Retina (tissue), 1 donor: ENCODE measurements around the gene NR1I3.

Experiments
- DNase-seq: peaks from one replicate; pipeline ENCODE4 v3.0.0-alpha.2; 2016

The NR1I3 gene

DNA sequence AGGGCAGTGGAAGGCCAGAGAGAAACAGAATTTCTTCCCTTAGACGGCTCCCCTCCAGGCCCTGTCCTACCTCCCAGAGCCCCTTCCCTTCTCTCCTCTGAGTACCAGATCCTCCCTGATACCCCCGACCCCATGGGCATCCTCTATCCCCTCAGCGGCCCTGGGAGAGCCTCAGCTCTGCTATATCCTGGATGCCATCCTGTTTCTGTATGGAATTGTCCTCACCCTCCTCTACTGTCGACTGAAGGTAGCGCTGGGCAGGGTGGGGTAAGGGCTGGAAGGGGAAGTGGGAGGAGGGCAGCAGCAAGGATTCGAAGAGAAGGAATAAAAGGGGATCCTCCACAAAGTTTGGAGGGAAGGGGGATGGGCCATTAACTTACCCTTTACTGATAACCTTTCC, 20.2 kb downstream of the NR1I3 start:
- DNase-seq = no peak

DNA sequence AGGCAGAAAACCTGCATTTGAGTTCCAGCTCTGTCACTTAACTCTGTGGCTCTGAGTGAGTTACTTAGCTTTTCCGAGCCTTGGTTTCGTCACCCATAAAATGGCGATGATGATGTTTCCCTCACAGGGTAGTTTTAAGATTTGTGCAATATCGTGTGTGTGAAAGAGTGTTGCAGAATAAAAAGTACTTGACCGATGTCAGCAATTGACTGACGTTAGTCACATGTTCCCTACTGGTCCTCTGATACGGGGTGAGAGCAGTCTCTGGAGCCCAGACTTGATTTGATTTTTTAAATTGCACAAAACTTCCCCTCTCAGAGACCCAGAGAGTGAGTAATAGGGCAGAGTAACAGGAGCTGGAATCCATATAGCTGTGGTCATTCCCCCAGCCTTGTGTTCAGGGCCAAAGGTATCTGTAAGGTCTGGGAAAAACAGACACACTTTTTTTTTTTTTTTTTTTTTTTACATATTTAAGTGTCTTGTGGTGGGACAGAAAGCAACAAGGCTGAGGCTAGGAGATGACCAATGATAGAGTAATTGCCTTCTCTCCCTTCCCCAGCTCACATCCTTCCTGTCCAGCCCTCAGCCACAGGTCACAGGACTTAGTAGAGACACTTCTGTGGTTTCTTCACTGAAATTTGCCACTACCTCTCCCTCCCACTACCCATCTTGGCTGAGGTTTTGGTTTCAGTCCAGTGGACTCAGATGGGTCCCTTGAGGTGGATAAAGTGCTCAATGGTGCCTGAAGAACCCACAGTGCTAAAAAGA, 20.9 kb downstream of the NR1I3 start:
- DNase-seq = no peak

DNA sequence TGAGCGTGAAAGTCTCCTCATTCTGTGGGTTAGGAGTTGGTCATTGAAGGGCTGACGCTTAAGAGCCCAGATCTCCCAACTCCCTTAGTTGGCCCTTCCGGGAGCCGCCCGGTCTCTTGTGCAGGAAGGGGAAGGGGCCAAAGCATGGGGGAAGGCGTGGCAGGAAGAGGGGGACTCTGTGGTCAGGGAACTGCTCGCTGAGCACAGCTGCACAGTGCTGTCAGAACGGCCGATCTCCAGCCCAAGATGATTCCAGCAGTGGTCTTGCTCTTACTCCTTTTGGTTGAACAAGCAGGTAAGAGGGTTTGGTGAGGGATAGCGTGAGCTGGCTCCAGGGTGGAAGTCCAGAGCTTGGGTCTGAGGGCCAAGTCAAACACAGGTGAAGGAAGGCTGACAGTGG, 22.9 kb downstream of the NR1I3 start, which contains the start of gene FCER1G:
FCER1G (plus strand) TSS at position 220 of the 400 bp plus-strand sequence; CDS start at position 247, 27 bp downstream.
- no peak for DNase-seq

DNA sequence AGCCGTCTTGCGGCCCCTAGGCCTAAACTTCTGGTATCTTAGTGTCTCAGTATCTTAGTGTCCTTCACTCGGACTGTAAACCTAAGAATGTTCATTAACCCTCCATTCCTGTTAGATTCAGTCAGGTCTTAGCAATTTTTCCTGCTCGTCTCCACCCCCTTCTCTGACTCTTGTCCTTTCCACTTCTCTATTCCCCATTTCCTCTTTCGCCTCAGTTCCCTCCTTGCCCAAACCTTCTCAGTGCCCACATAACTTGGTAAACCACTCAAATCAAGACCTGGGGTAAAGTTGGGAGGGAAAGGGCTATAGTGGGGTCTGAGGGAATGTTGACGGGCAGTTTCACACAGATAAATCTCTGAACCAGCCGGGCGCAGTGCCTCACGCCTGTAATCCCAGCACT, 23.6 kb downstream of the NR1I3 start:
- DNase-seq = no peak

- peak; percentile 69 for DNase-seq
Measured at GRCh38 chr1:161209790-161210409, 28.1 kb downstream of the NR1I3 start.

DNA sequence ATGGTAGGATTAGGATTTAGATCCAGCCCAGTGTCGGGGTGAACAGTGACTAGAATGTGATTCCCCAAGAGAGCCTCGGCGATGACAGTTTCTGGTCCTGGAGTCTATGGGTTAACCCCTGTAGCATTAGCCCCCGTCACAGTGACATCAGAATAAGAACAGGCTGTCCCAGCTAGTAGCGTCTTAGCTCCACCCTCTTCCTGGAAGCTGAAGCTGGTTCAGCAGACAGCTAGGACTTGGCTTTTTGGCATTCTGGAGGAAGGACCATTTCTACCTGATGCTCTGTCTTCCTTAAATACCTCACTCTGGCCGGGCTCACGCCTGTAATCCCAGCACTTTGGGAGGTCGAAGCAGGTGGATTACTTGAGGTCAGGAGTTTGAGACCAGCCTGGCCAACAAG, 30.8 kb downstream of the NR1I3 start:
- no peak for DNase-seq

GRCh38 chr1:161206411-161207140, 31.4 kb downstream of the NR1I3 start:
- DNase-seq = no peak

GRCh38 chr1:161201836-161202712, 35.9 kb downstream of the NR1I3 start, which contains the start of gene NDUFS2:
NDUFS2 (plus strand) TSS chr1:161202367; CDS start chr1:161202386, 19 bp downstream.
- DNase-seq = peak; percentile 98

- peak; percentile 39 for DNase-seq
Measured at GRCh38 chr1:161200992-161201835, 36.8 kb downstream of the NR1I3 start.

DNA sequence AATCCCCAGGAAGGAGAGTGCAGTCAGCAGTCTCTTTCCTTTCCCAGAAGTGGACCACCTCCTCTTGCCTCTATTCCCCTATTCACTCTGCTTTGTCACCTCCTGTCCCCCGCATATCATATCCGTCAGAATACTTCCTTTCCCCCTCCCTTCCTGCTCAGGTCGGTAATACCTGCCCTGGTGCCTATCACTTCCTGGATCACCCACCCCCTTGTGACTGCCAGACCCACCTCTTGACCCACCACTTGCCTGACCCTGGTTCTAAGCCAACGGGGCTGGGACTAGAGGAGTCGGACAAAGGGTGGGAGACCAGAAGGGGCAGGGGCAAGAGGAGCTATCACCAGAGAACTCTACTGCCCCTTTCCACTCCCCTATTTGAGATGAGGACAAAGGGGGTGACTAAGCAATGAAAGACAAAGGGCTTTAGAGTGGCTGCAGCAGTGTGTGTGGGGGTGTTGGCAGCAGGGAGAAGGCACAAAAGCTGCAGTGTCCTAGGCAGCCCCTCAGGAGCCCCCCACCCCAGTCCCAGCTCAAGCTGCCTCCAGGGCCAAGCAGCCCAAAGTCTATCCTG, 37.5 kb downstream of the NR1I3 start:
- DNase-seq = no peak

DNA sequence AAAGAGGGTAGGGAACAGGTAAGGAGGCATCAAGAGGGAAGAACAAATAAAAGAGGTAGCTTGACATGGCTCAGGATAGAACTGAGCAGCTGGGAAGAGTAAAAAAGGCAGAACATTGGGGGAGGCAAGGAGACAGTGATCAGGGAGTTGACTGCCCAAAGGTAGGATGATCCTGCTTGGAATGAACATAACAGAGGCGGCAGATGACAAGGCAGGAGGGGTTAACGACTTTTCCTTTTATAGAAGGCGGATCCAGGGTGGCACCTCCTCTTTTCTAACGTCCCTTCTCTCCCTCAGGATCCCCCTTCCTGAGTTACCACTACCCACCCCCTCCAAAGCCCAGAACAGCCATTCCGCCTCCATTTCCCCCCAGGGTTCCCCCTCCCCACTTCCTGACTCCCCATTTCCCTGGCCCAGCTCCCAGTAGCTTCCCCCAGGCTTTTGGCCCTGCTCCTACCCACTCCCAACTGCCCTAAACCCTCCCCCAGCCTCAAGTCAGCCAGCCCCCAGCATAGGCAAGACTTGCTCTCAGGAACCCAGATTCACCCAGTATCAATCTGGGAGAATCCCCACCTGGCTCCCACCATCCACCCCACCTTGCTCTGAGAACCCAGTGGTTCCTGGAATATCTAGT, 38.4 kb downstream of the NR1I3 start:
- DNase-seq = no peak

DNA sequence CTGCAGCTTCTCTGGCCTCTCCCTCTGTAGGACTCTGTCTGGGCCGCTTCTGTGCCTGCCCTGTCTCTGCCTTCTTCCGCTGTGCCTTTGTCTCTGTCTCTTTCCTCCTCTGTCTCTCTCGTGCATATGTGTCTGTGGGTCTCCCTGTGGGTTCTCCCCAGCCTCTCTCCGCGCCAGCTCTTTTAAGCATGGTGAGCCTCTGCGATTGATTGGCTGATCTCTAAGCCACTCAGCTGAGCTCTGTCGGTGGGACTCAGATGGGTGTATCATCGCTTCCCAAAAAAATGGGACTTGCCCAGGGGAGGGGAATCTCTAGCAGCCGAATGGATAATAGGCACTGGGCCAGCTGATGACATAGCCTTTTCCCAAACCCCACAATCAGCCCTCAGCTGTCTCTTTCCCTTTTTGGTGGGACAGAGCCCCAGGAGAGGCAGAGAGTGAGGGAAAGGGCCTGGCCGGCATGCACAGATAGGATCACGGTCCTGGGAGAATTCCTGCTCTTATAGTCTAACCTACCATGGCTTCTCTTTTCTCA, 39.0 kb downstream of the NR1I3 start, which contains the start of gene ADAMTS4:
ADAMTS4 (minus strand) TSS at position 158 of the 535 bp plus-strand sequence. CDS start 427 bp downstream, outside the sequence.
- DNase-seq = no peak

- DNase-seq = peak; percentile 75
Measured at GRCh38 chr1:161198194-161198896, 39.7 kb downstream of the NR1I3 start.

- DNase-seq = no peak
Measured at GRCh38 chr1:161197560-161198193, 40.3 kb downstream of the NR1I3 start.

DNA sequence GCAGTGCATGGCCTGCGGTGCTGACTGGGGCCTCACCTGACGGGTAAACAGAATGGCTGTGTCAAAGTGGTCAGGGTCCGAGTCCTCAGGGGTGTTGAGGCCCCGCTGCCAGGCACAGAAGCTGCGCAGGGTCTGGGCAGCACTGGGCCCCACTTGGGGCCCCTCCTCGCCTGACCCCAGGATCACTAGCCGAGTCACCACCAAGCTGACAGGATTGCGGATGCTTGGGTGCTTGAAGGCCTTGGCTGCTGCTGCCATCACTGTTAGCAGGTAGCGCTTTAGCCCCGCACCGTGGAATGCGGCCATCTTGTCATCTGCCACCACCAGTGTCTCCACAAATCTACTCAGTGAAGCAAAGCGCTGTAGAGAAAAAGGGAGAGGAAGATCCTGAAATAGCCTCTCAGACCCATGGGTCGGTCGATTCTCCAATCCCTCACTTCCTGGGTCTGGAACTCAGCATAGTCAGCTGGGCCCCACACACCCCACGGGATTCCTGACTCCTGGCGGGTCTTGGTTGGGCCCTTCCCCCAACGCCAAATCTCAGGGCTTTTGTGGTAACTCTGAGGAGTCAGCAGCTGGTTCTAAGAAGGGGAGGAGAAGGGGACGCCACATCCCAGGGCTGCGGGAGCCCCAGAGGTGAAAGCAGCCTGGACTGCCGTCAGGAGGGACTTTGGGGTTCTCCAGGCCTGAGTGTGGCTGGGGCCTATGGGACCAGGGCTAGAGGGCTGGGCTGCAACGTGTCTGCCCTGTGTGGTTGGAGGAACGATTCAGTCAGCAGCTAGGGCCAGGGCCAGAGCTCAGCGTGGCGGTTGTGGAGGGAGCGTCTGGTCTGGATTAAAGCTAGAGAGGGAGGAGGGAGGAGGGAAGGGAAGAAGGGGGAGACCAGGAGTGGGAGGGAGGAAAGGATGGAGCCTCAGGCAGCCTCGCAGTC, 41.2 kb downstream of the NR1I3 start:
- DNase-seq = peak; percentile 75

DNA sequence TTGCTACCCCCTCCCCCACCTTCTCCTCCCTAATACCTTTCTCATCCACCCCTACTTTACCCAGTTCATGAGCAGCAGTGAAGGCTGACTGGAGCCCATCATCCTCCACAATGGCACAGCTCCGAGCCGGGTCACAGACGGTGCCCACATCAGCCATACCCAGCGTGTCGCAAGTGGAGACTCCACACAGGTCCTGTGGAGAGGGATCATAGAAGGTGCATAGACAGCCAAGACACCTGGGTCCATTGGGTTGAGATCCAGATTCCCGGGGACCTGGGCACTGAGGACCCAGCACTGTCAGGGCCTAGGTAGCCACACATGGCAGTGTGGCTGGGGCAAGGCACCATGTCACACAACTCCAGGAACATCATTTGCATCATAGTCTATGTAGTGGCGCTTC, 41.9 kb downstream of the NR1I3 start:
- DNase-seq = no peak

GRCh38 chr1:161195171-161195570, 42.8 kb downstream of the NR1I3 start:
- no peak for DNase-seq
